ENCODE measurements around the gene MDM4.
"Not testable (repeated sequence)": the region's sequence is repeated elsewhere in the genome, so short reads cannot be mapped to it uniquely, and the experiment has no call there.

The MDM4 gene

DNA sequence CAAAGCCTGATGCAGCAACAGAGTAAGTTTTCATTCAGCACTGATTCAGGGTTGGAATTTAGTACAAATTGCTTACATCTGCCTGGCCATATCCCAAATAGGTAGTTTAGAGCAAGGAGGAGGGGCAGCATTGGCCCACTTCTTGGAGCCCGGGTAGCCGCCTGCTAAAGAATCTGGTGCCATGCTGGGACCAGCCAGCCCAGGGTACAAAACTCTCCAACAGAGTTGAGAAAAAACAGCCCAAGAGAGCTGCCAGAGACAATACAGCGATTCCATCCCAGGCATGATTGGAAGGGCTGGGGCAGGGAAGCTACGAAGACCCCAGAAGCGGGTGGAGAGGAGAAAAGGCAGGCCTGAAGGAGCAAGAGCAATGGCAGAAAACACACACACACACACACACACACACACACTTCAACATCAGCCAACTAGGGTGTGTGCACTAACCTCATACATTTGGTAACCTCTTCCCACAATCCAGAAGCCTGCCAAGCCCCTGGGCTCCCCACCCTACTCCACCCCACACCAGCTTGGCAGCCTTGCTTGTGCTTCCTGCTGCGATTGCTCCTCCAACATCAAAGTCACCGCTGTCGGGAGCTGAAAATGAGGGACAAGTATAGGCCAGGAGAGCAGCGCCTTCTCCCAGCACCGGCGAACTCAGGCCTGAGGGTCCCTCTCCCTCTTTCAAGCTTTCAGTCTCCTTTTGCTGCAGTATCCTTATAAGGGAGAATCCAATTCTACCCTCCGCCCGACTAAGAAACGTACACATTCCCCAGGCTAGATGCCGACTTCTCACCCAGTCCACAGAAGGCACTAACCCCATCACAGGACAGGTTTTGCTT lies 22.8 kb upstream of the MDM4 start:
- DNase-seq, result no peak

DNA sequence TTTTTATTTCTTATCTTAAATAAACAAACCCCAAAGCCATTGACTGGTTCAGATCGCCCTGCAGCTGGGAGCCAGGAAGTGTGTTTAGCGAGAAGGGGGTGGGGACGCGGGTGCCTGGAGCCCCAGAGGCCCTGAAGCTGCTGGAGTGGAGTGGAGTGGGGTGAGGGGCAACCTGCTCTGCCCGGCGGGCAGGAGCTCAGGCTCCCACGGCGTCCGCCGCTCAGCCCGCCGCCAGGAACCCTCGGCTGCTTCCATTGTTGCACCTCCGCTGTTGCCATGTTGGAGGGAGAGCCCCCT lies 22.3 kb upstream of the MDM4 start:
- peak; percentile 58 for DNase-seq

DNA sequence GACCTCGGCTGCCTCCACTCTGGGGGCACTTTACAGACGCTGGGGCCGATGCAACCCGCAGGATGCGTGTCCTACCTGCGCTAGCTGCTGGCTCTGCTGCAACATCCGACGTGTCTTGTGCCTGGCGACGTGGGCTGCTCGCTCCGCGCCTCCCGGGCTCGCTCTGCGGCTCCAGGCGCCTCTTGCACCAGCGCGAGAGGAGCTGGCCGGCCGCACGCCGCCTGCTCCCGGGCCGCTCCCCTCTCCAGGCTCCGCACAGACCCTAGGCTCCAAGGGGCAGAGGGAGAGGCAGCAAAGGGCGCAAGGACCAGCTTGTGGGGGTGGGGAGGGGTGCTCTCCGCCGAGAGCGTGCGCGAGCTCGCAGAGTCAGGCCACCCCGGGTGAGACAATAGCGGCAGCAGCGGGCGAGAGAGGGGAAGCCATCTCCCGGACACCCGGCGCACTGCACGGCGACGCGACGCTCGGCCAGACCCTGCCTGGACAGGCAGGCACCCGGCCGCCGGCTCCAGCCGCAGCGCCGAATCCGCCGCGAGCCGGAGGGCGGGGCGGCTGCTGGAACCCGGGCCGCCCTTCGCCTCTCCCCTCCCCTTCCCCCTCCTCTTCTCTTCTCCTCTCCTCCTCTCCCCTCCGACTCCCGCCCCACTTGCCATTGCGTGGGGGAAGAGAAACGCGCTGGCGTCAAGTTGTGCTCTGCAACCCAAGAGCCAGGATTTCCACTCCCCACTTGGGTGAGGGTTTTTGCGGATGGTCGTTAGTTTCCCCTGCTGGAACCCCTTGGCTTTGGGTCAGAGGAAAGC lies 21.7 kb upstream of the MDM4 start, which contains the start of gene PIK3C2B:
TSS of gene PIK3C2B (minus strand) at position 525 of the 797 bp plus-strand sequence. CDS start 25,003 bp downstream, outside the sequence.
- DNase-seq, result peak; percentile 74

DNA sequence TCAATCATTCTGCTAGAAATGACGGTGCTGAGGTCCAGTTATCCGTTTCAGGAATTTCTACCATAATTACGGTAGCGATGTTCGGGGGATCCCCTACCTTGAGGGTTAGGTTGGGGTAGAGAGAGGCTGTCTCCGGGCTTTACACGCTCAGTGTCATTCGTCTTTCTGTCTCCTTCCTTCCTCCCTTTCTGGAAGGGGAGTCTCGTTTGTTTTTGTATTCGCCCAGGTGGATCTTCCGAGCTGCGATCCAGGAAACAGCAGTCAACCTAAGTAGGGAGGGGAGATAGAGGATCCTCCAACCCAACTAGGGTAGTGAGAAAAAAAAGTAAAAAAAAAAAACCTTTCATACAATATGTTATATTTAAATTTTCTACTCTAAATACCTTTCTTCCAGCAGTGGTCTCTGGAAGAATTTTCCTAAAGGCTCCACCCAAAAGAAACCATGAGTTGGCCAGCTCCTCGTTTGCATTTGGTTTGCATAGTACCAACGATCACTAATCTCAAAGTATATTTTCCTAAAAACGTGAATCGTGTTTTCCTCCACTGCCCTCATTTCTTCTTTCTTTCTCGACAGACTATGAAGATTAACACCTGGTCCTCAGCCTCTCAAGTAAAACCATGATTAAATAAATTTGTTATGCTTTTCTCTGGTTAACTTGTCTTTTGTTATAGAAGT lies 21.0 kb upstream of the MDM4 start:
- DNase-seq, result no peak

DNA sequence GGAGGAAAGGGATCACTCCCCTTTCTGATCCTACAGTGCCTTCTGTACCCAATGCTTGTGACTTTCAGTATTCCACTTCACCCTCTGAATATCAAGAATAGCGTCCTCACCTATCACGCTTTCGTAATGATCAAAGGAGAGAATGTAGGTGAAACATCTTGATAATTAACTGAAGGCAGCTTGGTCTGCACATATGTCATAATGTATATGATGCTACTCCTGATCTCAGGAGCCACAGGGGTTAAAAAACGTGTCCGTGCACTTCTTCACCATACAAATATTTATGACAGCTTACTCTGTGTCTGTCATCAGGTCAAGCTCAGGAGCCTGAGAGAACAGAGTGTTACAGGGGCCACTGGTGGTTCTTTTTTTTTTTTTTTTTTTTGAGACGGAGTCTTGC lies 20.4 kb upstream of the MDM4 start:
- DNase-seq, result no peak

DNA sequence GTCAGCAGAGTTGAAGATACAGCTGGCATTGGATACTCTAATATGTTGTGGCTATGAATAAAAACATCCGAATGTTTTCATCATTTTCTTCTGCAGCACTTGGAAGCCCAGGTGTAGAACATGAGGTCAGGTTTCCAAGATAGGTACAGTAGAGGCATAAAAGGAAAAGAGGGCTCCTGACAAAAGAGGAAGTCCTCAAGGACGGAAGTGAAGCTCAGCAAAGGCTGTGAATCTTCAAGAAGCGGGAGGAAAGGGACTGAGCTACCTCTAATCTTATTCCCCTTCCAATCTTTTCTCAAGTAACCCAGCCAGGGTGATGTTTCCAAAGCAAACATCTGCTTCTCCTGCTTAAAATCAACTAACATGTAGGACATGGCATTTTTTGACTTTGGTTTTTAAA lies 17.2 kb upstream of the MDM4 start:
- no peak for DNase-seq

DNA sequence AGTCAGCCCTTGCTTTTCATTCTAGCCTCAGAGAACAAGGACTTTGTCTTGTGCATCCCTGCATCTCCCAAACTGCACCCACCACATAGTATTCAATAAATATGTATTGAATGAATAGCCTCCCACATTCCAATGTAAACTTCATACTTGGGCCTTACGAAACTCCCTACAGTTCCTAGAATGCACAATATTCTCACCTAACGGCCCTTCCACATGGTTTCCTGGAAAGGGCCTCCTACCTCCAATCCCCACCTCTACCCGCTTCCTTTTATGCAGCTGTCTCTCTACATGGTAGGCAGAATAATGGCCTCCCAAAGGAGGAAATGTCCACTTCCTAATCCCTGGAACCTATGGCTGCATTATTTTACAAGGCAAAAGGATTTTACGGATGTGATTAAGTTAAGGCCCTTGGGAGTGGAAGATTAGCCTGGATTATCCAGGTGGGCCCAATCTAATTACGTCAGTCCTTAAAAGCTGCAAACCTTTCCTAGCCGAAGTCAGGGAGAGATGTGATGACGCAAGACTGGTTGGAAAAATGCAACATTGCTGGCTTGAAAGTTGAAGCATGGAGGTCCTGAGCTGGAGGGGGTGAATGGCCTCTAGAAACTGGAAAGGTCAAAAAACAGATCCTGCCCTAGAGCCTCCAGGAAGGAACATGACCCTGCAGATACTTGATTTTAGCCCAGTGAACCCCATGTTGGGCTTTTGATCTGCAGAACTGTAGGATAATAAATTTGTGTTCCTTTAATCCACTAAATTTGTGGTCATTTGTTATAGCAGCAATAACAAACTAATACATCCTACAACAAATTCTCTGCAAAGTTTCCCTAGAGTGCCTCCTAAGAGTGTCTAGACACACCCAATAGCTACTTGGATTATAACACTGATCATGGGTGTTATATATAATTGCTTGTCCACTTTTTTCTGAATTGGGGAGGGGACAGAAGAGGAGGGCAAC lies 16.4 kb upstream of the MDM4 start:
- DNase-seq, result no peak

DNA sequence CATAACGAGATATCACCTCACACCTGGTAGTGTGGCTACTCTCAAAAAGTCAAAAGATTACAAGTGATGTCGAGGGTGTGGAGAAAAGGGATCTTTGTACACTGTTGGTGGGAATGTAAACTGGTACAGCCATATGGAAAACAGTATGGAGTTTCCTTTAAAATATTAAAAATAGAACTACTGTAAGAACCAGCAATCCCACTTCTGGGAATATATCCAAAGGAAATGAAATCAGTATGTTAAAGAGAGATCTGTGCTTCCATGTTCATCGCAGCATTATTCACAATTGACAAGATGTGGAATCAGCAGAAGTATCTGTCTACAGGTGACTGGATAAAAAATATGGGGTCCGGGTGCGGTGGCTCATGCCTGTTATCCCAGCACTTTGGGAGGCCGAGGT lies 14.0 kb upstream of the MDM4 start:
- no peak for DNase-seq

DNA sequence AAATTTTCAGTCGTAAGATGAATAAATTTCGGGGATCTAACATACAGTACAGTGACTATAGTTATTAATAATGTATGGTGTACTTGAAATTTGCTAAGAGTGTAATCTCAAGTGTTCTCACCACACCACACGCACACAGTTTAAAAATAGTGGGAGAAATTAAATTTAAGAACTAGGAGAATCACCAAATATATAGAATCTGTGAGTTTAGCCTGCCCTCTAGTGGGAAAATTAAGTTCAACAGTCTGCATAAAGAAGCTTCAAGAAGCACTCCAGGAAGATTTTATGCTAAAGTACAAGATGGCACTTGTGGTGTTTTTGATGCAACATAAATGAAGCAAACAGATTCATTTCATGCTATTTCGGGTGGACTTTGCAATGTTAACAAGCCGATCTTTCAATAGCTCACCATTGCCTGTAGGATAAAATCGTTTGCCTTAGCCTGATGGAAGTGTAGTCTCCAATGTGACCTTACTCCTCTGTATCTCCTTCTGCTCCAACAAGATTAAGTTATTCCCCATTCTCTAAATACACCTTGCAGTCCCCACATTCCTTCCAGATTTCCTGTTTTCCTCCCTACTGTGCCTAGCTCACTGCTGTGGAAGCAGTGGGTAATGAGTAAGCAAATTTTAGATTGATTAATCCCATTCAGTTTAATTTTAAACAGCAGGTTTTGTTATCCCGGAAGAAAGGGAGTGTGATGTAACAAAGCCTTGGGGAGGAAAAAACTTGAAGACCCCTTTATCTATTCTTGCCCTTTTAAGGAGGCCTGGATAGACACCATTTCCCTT lies 12.9 kb upstream of the MDM4 start:
- DNase-seq, result peak; percentile 82

DNA sequence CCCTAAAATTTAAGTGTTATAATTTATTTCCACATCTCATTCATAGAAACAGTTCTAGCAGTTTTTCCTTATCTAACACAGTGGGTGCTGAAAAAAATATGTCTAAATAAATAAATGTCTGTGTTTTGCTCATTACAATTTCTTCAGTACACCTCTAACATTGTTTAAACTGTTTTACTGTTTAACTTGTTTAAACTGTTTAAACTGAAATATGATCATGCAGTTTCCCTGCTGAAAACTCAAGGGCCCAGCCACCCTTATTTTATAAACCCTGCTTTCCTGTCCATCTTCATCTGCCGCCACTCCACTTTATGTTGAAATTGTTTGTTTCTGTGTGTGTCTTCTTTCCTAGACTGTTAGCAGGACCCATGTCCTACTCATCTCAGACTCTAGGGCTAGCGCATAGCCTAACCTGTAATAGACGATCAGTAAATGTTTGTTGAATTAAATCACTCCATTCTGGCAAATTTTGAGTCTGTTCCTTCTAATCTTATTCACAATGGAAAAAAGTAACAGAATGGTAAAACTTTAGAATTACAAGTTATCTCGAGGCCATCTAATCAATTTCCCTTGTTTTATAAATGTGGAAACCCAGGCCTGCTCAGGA lies 12.2 kb upstream of the MDM4 start:
- DNase-seq, result no peak

DNA sequence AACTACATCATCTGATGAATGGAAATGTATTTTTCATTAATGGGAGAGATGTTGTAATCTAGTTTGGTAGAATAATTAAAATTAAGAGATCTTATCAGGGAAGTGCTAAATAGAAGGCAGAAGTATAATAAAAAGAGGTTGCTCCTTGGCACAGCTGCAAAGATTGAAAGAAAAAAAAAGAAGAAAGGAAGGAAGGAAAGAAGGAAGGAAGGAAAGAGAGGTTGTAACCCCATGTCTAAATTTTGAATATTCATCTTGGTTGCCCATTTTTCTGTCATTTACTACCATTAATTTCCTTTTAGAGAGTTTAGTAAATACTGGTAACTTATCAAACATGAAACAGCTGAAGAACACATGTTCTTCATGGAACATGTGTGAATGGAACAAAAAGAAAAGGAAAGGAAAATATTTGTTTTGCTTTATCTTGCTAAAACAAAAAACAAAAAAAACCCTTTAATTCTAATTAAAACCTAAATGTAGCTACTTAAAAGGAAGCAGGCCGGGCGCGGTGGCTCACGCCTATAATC lies 10.5 kb upstream of the MDM4 start:
- no peak for DNase-seq

DNA sequence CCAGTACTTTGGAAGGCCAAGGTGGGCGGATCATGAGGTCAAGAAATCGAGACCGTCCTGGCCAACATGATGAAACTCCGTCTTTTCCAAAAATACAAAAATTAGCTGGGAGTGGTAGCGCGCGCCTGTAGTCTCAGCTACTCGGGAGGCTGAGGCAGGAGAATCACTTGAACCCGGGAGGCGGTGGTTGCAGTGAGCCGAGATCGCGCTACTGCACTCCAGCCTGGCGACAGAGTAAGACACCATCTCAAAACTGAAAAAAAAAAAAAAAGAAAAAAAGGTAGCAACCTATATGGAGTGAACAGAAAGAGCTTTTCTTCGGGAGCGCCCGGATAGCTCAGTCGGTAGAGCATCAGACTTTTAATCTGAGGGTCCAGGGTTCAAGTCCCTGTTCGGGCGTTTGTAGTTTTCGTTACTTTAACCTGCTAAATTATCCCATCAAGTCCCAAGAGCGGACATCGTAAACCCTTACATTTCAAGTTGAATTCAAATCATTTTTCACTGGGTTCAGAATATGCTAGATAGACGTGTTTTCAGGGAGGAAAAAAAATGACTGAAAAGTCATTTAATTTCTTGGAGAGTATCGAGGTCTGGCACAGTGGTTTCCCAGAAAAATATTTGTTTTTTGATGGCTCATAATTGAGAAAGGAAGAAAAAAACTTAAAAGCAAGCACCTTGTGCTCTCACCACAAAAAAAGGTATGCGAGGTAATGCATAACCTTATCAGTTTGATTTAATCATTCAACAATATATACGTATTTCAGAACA lies 9.8 kb upstream of the MDM4 start:
- peak; percentile 84 for DNase-seq

DNA sequence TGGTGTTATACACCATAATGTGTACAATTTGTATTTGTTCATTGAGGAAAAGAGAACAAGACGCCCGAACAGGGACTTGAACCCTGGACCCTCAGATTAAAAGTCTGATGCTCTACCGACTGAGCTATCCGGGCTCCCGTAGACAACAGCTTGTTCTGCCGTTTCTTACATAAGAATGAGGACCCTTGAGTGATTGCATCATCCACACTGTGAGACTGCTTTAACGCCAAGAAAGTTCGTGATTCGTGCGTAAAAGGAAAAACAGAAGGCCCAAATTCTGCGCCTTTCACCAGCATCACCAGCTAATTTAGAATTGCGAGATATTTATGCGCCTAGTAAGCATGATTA lies 9.3 kb upstream of the MDM4 start:
- DNase-seq, result peak; percentile 96

DNA sequence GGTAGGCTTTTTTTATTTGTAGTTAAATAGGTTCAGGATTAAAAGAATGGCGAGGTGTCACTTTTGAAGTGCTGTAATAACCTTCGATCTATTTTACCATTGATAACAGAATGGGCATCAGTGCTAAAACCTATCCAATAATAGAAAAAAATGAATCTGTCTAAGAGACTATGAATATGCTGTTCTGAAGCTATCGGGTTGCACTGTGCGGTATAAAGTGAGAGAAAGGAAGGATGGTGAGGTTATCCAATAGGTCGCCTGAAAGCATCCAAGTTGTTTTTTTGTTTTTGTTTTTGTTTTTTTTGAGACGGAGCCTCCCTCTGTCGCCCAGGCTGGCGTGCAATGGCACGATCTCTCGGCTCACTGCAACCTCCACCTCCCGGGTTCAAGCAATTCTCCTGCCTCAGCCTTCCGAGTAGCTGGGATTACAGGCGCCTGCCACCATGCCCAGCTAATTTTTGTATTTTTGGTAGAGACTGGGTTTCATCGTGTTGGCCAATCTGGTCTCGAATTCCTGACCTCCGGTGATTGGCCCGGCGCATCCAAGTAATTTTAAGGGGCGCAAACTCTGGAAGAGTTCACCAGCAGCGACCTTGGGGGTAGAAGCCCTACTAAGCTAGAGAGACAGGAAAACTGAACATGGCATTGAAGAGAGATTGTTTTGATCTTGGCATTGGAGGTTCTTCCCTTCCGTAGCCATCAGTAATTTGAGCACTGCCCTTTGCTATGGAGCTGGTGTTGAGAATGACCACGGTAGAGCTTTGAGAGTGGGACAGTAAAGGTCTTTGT lies 8.7 kb upstream of the MDM4 start:
- peak; percentile 47 for DNase-seq

DNA sequence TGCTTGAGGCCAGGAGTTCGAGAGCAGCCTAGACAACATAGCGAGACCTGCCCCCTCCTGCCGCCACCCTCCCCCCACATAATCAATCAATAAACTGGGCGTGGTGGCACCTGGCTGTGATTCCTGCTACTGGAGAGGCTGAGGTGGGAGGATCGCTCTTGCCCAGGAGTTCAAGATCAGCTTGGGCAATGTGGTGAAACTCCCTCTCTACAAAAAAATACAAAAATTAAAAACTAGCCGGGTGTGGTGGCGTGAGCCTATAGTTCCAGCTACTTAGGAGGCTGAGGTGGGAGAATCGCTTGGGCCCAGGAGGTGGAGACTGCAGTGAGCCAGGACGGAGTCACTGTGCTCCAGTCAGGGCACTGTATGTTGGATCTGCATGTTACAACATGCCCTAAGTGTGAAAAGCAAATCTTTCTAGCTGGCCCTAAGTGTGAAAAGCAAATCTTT lies 7.0 kb upstream of the MDM4 start:
- no peak for DNase-seq

DNA sequence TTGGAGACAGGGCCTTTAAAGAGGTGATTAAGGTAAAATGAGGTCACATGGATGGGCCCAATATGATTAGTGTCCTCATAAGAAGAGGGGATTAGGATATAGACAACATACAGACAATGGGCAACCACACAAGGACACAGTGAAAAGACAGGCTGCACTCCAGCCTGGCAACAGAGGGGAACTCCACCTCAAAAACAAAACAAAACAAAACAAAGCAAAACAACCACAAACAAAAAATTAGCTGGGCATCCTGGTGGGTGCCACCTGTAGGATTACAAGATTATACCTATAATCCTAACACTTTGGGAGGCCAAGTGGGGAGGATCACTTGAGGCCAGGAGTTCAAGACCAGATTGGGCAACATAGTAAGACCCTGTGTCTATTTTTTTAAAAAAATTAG lies 4.8 kb upstream of the MDM4 start:
- DNase-seq, result peak; percentile 50

DNA sequence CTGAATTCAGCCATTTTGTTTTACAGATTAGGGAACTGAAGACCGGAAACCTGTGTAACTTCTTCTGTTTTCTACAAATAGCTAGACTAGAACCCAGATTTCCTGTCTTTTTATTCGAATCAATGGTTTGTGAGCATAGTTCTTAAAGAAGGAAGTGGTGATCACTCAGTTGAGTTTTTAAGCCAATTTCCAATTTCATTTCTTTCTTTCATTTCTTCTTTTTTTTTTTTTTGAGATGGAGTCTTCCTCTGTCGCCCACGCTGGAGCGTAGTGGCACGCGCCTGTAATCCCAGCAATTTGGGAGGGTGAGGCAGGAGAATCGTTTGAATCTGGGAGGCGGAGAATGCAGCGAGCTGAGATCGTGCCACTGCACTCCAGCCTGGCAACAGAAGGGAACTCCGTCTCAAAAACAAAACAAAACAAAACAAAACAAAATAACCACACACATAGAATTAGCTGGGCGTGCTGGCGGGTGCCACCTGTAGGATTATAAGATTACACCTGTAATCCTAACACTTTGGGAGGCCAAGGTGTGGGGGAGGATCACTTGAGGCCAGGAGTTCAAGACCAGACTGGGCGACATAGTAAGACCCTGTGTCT lies 3.0 kb upstream of the MDM4 start:
- DNase-seq, result peak; percentile 83

DNA sequence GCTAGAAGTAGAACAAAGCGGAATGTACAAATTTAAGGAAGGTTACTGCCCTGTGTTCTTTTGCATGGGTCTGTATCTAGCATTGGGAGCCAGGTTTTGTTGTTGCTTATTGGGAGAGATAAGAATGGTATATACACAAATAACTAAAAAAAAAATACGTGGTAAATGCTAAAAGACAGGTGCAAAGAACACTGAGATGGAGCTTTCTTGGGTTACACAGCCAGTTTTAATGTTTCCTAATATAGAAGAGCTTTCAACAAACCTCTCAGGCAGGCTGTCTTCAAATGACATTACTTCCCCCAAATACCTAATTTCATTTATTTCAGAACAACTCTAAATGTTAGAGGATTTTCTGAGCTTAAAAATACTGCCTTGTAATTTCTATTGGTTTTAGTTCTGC lies 1.4 kb upstream of the MDM4 start:
- DNase-seq, result no peak

DNA sequence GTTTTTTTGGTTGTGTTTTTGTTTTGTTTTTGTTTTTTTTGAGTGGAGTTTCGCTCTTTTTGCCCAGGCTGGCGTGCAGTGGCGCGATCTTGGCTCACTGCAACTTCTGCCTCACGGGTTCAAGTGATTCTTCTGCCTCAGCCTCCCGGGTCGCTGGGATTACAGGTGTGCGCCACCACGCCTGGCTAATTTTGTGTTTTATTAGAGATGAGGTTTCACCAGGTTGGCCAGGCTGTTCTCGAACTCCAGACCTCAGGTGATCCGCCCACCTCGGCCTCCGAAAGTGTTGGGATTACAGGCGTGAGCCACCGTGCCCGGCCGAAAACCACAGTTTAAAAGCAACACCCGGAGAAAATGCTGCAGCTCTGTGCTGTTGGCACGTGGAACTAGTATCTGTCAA lies 1.2 kb downstream of the MDM4 start:
- DNase-seq, result not testable (repeated sequence)
